ENCODE data around the gene WDFY1. TPM values are rescaled to one million over a fixed set of nuclear protein-coding genes. Genes with fewer than 3 reads are reported as not detected.

Gene WDFY1
- total RNA-seq, 1 donor from 2014 or later = 41.1 TPM

GRCh38 chr2:223909001-223909741, 36.0 kb downstream of the WDFY1 start:
- H3K27ac Mint-ChIP-seq (ENCODE audit: unreplicated experiment) = no peak overlapping the region

GRCh38 chr2:223908304-223908998, 36.7 kb downstream of the WDFY1 start:
- DNase-seq (ENCODE audit: low read depth, low spot score) = no peak
- Mint-ChIP-seq H3K27me3 (ENCODE audit: low read depth) (no peaks in the 10 kb centered on the region), H3K9me3 (no peaks in the 10 kb centered on the region), H3K36me3 (ENCODE audit: low read depth) (peaks cover 13% of the 10 kb centered on the region), H3K27ac (ENCODE audit: unreplicated experiment) (peak overlapping the region; percentile 60), H3K4me1 (peaks cover 16% of the 10 kb centered on the region), H3K4me3 (no peak overlapping the region)
- TF ChIP-seq CTCF (conservative IDR thresholded peaks at IDR 0.05) = no peak

More at GRCh38 chr2:223909001-223909741, 36.0 kb downstream of the WDFY1 start:
- no peak for DNase-seq (ENCODE audit: low read depth, low spot score)
- no peak for TF ChIP-seq CTCF (conservative IDR thresholded peaks at IDR 0.05)
- Mint-ChIP-seq H3K27me3 (ENCODE audit: low read depth) (no peaks in the 10 kb centered on the region), H3K9me3 (no peaks in the 10 kb centered on the region), H3K36me3 (ENCODE audit: low read depth) (peaks cover 13% of the 10 kb centered on the region), H3K4me1 (peaks cover 16% of the 10 kb centered on the region), H3K4me3 (no peak overlapping the region)

- no peak overlapping the region for H3K4me3 Mint-ChIP-seq
- peak overlapping the region; percentile 10 for H3K27ac Mint-ChIP-seq (ENCODE audit: unreplicated experiment)
- H3K36me3 Mint-ChIP-seq (ENCODE audit: low read depth) = peaks cover 11% of the 10 kb centered on the region
- peaks cover 16% of the 10 kb centered on the region for H3K4me1 Mint-ChIP-seq
- no peaks in the 10 kb centered on the region for H3K9me3 Mint-ChIP-seq
- no peak for TF ChIP-seq CTCF (conservative IDR thresholded peaks at IDR 0.05)
- no peaks in the 10 kb centered on the region for H3K27me3 Mint-ChIP-seq (ENCODE audit: low read depth)
- no peak for DNase-seq (ENCODE audit: low read depth, low spot score)
Measured at GRCh38 chr2:223905996-223906395, 39.1 kb downstream of the WDFY1 start.

GRCh38 chr2:223901854-223902253, 43.3 kb downstream of the WDFY1 start:
- Mint-ChIP-seq H3K27ac (ENCODE audit: unreplicated experiment) (no peak overlapping the region), H3K4me3 (no peak overlapping the region), H3K9me3 (no peaks in the 10 kb centered on the region), H3K36me3 (ENCODE audit: low read depth) (peaks cover 10% of the 10 kb centered on the region), H3K4me1 (peaks cover 3% of the 10 kb centered on the region), H3K27me3 (ENCODE audit: low read depth) (no peaks in the 10 kb centered on the region)
- no peak for TF ChIP-seq CTCF (conservative IDR thresholded peaks at IDR 0.05)
- no peak for DNase-seq (ENCODE audit: low read depth, low spot score)

GRCh38 chr2:223901311-223901710, 43.8 kb downstream of the WDFY1 start:
- no peak for DNase-seq (ENCODE audit: low read depth, low spot score)
- Mint-ChIP-seq H3K27me3 (ENCODE audit: low read depth) (no peaks in the 10 kb centered on the region), H3K9me3 (no peaks in the 10 kb centered on the region), H3K4me1 (peaks cover 4% of the 10 kb centered on the region), H3K36me3 (ENCODE audit: low read depth) (peaks cover 10% of the 10 kb centered on the region), H3K4me3 (no peak overlapping the region), H3K27ac (ENCODE audit: unreplicated experiment) (peak overlapping the region; percentile 69)
- TF ChIP-seq CTCF (conservative IDR thresholded peaks at IDR 0.05) = no peak
